Measurements from ENCODE around the gene AOX1. TPM values are rescaled to one million over a fixed set of nuclear protein-coding genes. Genes with fewer than 3 reads are reported as not detected.
"Not testable (repeated sequence)": the region's sequence is repeated elsewhere in the genome, so short reads cannot be mapped to it uniquely, and the experiment has no call there.

The AOX1 gene
- total and polyA plus RNA-seq, 3 experiments from 2014 or later, result 0.54 TPM; not detected in 2

DNA sequence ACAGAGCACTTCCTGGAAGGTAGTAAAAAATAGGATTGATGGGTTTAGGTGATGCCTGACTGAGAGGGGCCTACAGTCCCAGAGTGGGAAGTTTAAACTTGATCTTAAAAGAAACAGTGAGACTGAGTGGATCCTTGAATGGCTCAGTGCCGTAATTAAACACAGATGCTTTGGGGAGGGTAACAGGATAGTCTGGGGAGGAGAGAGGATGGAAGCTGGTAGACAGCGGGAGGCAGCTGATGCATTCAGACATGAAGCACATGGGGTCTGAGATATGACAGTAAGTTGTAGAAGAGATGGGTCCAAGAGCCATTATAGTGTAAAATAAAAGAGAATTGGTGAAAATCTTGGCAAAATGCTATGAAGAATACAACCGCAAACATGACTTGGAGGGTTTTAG lies 54.4 kb downstream of the AOX1 start:
- Histone ChIP-seq H3K27me3 (ENCODE audit: insufficient read depth, low read length, poor library complexity, severe bottlenecking) (no peaks in the 10 kb centered on the region), H3K36me3 (ENCODE audit: insufficient read depth, low read length) (no peaks in the 10 kb centered on the region), H3K9me3 (ENCODE audit: low read length) (no peaks in the 10 kb centered on the region), H3K4me3 (ENCODE audit: low read length) (no peak overlapping the region), H3K4me1 (ENCODE audit: insufficient read depth, low read length) (no peaks in the 10 kb centered on the region), H3K27ac (ENCODE audit: low read depth, low read length) (no peak overlapping the region)
- Mint-ChIP-seq H3K4me3 (no peak overlapping the region), H3K27ac (no peak overlapping the region), H3K27me3 (peaks cover 9 to 34% of the 10 kb centered on the region in 2 donors), H3K9me3 (no peaks in the 10 kb centered on the region), H3K4me1 (no peaks in the 10 kb centered on the region), H3K36me3 (no peaks in the 10 kb centered on the region)
- DNase-seq, result no peak
- ChIA-PET POLR2A (no interaction called here), CTCF (no interaction called here)

DNA sequence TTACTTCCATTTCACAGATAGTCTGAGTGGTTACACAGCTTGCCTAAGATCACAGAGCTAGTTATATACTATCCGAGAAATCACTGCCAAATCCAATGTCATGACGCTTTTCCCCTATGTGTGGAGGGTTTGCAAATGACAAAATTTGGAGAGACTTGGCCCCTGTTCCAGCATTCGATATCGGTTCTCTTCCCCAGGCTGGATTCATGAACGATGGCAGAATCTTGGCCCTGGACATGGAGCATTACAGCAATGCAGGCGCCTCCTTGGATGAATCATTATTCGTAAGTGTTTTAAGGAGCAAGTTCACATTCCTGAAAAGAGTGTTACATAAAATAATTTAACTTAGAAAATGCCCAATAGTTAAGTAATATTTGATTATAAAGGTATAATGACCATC lies 55.1 kb downstream of the AOX1 start:
- CTCF ChIA-PET, result no interaction called here
- H3K4me3 Mint-ChIP-seq, result no peak overlapping the region

DNA sequence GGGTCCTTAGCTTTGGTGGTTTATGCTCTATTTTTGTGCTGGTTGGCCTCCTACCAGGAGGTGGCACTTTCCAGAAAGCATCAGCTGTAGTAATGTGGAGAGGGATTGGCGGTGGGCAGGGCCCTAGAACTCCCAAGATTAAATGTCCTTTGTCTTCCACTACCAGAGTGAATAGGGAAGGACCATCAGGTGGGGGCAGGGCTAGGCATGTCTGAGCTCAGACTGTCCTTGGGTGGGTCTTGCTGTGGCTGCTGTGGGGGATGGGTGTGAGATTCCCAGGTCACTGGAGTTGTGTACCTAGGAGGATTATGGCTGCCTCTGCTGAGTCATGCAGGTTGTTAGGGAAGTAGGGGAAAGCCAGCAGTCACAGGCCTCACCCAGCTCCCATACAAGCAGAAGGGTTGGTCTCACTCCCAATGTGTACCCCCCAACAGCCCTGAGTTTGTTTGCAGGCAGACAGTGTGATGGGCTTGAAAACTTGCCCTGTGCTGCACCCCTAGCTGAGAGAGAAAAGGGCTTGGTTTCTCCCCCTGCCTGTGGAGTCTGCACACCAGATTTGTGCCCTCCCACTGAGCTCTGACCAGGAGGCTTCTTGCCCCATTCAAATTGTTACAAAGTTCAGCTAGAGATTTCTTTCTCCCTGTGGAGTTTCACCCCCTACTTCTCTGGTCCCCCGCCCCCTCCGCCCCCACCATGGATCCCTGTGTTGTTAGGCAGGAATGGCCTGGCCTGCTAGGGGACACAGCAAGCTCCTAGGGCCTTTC lies 62.9 kb downstream of the AOX1 start:
- CTCF ChIA-PET; H3K4me1 ChIP-seq (ENCODE audit: insufficient read depth, low read length); H3K27me3 ChIP-seq (ENCODE audit: insufficient read depth, low read length, poor library complexity, severe bottlenecking); H3K27ac ChIP-seq (ENCODE audit: low read depth, low read length); H3K36me3 Mint-ChIP-seq; H3K4me1 Mint-ChIP-seq; H3K36me3 ChIP-seq (ENCODE audit: insufficient read depth, low read length); POLR2A ChIA-PET; H3K27ac Mint-ChIP-seq; H3K4me3 Mint-ChIP-seq; H3K9me3 ChIP-seq (ENCODE audit: low read length); H3K4me3 ChIP-seq (ENCODE audit: low read length); H3K9me3 Mint-ChIP-seq; DNase-seq: not testable (repeated sequence)
- peaks cover 17 to 42% of the 10 kb centered on the region in 2 donors for H3K27me3 Mint-ChIP-seq

More for the DNA sequence above, 55.1 kb downstream of the AOX1 start:
- Mint-ChIP-seq H3K27me3 (peaks cover 6 to 26% of the 10 kb centered on the region in 2 donors), H3K9me3 (no peaks in the 10 kb centered on the region), H3K4me1 (no peaks in the 10 kb centered on the region), H3K36me3 (no peaks in the 10 kb centered on the region), H3K27ac (no peak overlapping the region)
- no peaks in the 10 kb centered on the region for H3K27me3 ChIP-seq (ENCODE audit: insufficient read depth, low read length, poor library complexity, severe bottlenecking)
- no peaks in the 10 kb centered on the region for H3K9me3 ChIP-seq (ENCODE audit: low read length)
- H3K36me3 ChIP-seq (ENCODE audit: insufficient read depth, low read length), result no peaks in the 10 kb centered on the region
- DNase-seq, result no peak
- POLR2A ChIA-PET, result no interaction called here
- no peak overlapping the region for H3K4me3 ChIP-seq (ENCODE audit: low read length)
- H3K4me1 ChIP-seq (ENCODE audit: insufficient read depth, low read length), result no peaks in the 10 kb centered on the region
- no peak overlapping the region for H3K27ac ChIP-seq (ENCODE audit: low read depth, low read length)

DNA sequence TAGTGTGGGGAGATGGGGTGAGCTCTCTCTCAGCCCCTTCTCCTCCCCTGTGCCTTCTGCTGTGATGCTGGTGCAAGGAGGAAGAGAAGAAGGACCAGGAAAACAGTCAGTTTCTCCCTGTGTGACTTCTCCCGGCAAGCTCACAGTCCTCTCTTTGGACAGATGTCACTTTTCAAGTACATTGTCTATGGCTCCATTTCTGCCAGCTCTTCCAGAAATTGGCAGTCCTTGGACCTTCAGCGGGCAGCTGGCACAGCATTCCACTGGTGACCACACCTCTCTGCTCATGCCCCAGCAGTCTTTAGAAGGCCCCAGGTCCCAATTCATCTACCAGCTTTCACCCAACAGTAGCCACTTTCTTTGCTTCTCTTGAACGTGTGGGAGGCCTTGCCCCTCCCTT lies 63.9 kb downstream of the AOX1 start:
- no peaks in the 10 kb centered on the region for H3K9me3 ChIP-seq (ENCODE audit: low read length)
- no peaks in the 10 kb centered on the region for H3K36me3 ChIP-seq (ENCODE audit: insufficient read depth, low read length)
- peaks cover 17 to 42% of the 10 kb centered on the region in 2 donors for H3K27me3 Mint-ChIP-seq
- H3K4me3 Mint-ChIP-seq, result no peak overlapping the region
- no peak overlapping the region for H3K27ac ChIP-seq (ENCODE audit: low read depth, low read length)
- H3K4me1 ChIP-seq (ENCODE audit: insufficient read depth, low read length), result no peaks in the 10 kb centered on the region
- H3K36me3 Mint-ChIP-seq, result peaks cover 0 to 6% (median 0%) of the 10 kb centered on the region in 3 donors
- no peaks in the 10 kb centered on the region for H3K27me3 ChIP-seq (ENCODE audit: insufficient read depth, low read length, poor library complexity, severe bottlenecking)
- CTCF ChIA-PET, result no interaction called here
- H3K4me3 ChIP-seq (ENCODE audit: low read length), result no peak overlapping the region
- no peak for DNase-seq
- POLR2A ChIA-PET, result no interaction called here
- peaks cover 0 to 2% (median 0%) of the 10 kb centered on the region in 5 donors for H3K9me3 Mint-ChIP-seq
- peak overlapping the region in 1 of 8 donors; percentile 2 for H3K27ac Mint-ChIP-seq
- no peaks in the 10 kb centered on the region for H3K4me1 Mint-ChIP-seq

DNA sequence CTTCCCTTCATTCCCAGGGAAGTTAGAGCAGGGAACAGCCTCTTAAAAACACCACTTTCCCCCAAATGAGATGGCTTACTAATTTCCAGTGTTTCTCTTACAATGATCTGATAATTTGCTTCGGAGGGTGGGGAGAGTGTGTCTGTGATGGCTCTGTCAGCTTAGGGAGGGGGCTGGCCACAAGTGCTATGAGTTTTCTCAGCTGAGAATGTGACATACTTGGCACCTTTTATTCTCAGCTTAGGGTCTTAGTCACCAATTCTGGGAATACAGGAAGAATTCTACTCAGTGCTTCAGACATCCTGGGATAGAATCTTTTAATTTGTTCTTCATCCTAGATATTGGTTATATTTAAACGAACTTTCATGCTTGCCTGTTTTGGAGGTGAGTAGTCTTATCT lies 64.4 kb downstream of the AOX1 start:
- H3K4me3 ChIP-seq (ENCODE audit: low read length), result no peak overlapping the region
- Mint-ChIP-seq H3K4me3 (no peak overlapping the region), H3K4me1 (no peaks in the 10 kb centered on the region), H3K36me3 (peaks cover 0 to 6% (median 0%) of the 10 kb centered on the region in 3 donors), H3K9me3 (peaks cover 0 to 2% (median 0%) of the 10 kb centered on the region in 5 donors), H3K27ac (no peak overlapping the region), H3K27me3 (peaks cover 17 to 45% of the 10 kb centered on the region in 2 donors)
- H3K36me3 ChIP-seq (ENCODE audit: insufficient read depth, low read length), result no peaks in the 10 kb centered on the region
- ChIA-PET POLR2A (no interaction called here), CTCF (no interaction called here)
- no peaks in the 10 kb centered on the region for H3K9me3 ChIP-seq (ENCODE audit: low read length)
- H3K4me1 ChIP-seq (ENCODE audit: insufficient read depth, low read length), result no peaks in the 10 kb centered on the region
- no peaks in the 10 kb centered on the region for H3K27me3 ChIP-seq (ENCODE audit: insufficient read depth, low read length, poor library complexity, severe bottlenecking)
- DNase-seq, result no peak
- no peak overlapping the region for H3K27ac ChIP-seq (ENCODE audit: low read depth, low read length)

DNA sequence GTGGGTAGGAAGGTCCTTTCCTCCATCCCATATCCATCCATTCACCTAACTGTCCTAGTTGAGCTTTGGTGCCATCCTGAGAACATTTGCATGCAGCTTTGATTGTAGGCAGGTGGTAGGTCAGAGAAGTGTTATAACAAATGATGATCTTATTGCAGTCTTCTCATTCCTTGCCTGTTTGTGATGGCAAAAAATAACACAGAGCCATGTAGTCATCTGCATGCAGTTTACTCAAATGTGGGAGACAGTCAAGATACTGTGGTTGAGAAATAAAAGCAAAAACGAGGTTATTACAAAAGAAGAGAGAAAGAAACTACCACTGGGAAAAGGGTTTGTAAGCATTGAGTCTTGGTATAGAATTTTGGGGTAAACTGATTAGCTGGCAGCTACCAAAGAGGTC lies 66.3 kb downstream of the AOX1 start:
- Histone ChIP-seq H3K27me3 (ENCODE audit: insufficient read depth, low read length, poor library complexity, severe bottlenecking) (no peaks in the 10 kb centered on the region), H3K27ac (ENCODE audit: low read depth, low read length) (no peak overlapping the region), H3K4me1 (ENCODE audit: insufficient read depth, low read length) (no peaks in the 10 kb centered on the region), H3K4me3 (ENCODE audit: low read length) (no peak overlapping the region), H3K36me3 (ENCODE audit: insufficient read depth, low read length) (no peaks in the 10 kb centered on the region), H3K9me3 (ENCODE audit: low read length) (no peaks in the 10 kb centered on the region)
- peaks cover 22 to 51% of the 10 kb centered on the region in 2 donors for H3K27me3 Mint-ChIP-seq
- no peak overlapping the region for H3K4me3 Mint-ChIP-seq
- H3K27ac Mint-ChIP-seq, result no peak overlapping the region
- peaks cover 0 to 2% (median 0%) of the 10 kb centered on the region in 5 donors for H3K9me3 Mint-ChIP-seq
- no peaks in the 10 kb centered on the region for H3K4me1 Mint-ChIP-seq
- no peak for DNase-seq
- peaks cover 0 to 6% (median 0%) of the 10 kb centered on the region in 3 donors for H3K36me3 Mint-ChIP-seq
- ChIA-PET POLR2A (no interaction called here), CTCF (interaction anchor here (0.7 to 0.8 kb wide), 2 partner anchors 11 to 323 kb away, joined by 3 read pairs; no protein-coding TSS in a partner anchor)

DNA sequence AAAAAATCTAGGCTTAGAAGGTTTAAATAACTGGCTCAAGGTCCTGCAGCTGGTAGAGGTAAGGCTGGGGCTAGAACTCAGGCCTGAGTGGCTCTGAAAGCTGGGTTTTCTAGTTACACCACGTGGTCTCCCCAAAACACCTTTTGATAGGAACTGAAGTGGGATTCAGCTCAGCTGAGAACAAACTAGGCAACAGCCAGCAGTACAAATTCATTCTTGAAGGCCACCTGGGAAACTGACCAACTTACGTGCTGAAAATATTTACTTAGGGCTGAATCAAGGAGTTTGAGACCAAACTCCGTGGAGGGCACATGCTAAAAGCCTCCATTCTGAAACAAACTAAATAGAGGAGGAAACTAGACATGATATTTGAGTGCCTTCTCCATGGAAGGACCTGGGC lies 67.2 kb downstream of the AOX1 start:
- H3K27me3 ChIP-seq (ENCODE audit: insufficient read depth, low read length, poor library complexity, severe bottlenecking), result no peaks in the 10 kb centered on the region
- H3K27me3 Mint-ChIP-seq, result peaks cover 22 to 48% of the 10 kb centered on the region in 2 donors
- H3K4me3 ChIP-seq (ENCODE audit: low read length), result no peak overlapping the region
- no peak overlapping the region for H3K27ac Mint-ChIP-seq
- H3K9me3 Mint-ChIP-seq, result peaks cover 0 to 2% (median 0%) of the 10 kb centered on the region in 5 donors
- ChIA-PET POLR2A (no interaction called here), CTCF (no interaction called here)
- H3K4me1 Mint-ChIP-seq, result no peaks in the 10 kb centered on the region
- no peaks in the 10 kb centered on the region for H3K36me3 ChIP-seq (ENCODE audit: insufficient read depth, low read length)
- no peak for DNase-seq
- H3K27ac ChIP-seq (ENCODE audit: low read depth, low read length), result no peak overlapping the region
- H3K9me3 ChIP-seq (ENCODE audit: low read length), result no peaks in the 10 kb centered on the region
- no peaks in the 10 kb centered on the region for H3K4me1 ChIP-seq (ENCODE audit: insufficient read depth, low read length)
- H3K36me3 Mint-ChIP-seq, result peaks cover 0 to 6% (median 0%) of the 10 kb centered on the region in 3 donors
- no peak overlapping the region for H3K4me3 Mint-ChIP-seq

DNA sequence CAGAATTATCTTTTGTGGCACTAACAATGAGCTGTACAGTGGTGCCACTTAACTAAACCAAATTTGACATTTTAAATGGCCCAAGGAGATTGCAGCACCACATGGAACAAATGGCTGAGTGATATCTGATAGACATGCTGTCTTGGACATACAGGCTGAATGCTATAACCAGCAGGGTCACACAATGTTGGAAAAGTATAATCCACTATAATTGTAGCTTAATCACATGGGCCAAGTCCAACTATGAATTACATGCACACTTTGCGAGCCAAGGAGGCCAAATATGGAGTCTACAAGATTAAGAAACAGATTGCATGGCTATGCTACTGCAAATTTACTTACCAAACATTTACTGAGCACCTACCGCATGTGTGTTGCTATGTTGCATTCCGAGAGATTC lies 69.0 kb downstream of the AOX1 start:
- Mint-ChIP-seq H3K27ac (no peak overlapping the region), H3K36me3 (peaks cover 0 to 6% (median 0%) of the 10 kb centered on the region in 3 donors), H3K27me3 (peaks cover 17 to 52% of the 10 kb centered on the region in 2 donors), H3K4me3 (no peak overlapping the region), H3K9me3 (peaks cover 0 to 2% (median 0%) of the 10 kb centered on the region in 5 donors), H3K4me1 (no peaks in the 10 kb centered on the region)
- H3K36me3 ChIP-seq (ENCODE audit: insufficient read depth, low read length), result no peaks in the 10 kb centered on the region
- no peaks in the 10 kb centered on the region for H3K4me1 ChIP-seq (ENCODE audit: insufficient read depth, low read length)
- ChIA-PET CTCF (no interaction called here), POLR2A (no interaction called here)
- H3K9me3 ChIP-seq (ENCODE audit: low read length), result no peaks in the 10 kb centered on the region
- H3K27me3 ChIP-seq (ENCODE audit: insufficient read depth, low read length, poor library complexity, severe bottlenecking), result no peaks in the 10 kb centered on the region
- H3K4me3 ChIP-seq (ENCODE audit: low read length), result no peak overlapping the region
- no peak overlapping the region for H3K27ac ChIP-seq (ENCODE audit: low read depth, low read length)
- no peak for DNase-seq

Measured in CD8-positive, alpha-beta memory T cell (primary cell).